Right atrium auricular region (tissue), 2 donors: Measurements from ENCODE around the gene ROBO4. TPM values are rescaled to one million over a fixed set of nuclear protein-coding genes. Genes with fewer than 3 reads are reported as not detected.

Source experiments
- DNase-seq: peaks from one replicate; pipeline ENCODE4 v3.0.0-alpha.2; 2019; ENCODE audit warnings: low spot score
- H3K27ac ChIP-seq, 2 donors: fragments of 200-600 bp; sonication (generic); 1 replicate in 1 of 2; 2 replicates in 1 of 2; pipeline ENCODE4 v1.5.1; 2016 to 2019
- H3K27me3 ChIP-seq, 2 donors: fragments of 200-600 bp; sonication (generic); one replicate each; pipeline versions ENCODE4 v1.5.1 to v1.6.0; 2017 to 2019
- H3K36me3 ChIP-seq: fragments of 200-600 bp; sonication (generic); one replicate; pipeline ENCODE4 v1.5.1; 2016
- H3K4me1 ChIP-seq, 2 donors: fragments of 200-600 bp; sonication (generic); one replicate each; pipeline versions ENCODE4 v1.5.1 to v1.6.0; 2017 to 2019
- H3K4me3 ChIP-seq, 2 donors: fragments of 200-600 bp; sonication (generic); 1 replicate in 1 of 2; 2 replicates in 1 of 2; pipeline ENCODE4 v1.5.1; 2017 to 2019; ENCODE audit warnings: mild to moderate bottlenecking in 1 of 2, moderate library complexity in 1 of 2
- H3K9me3 ChIP-seq, 2 donors: fragments of 200-600 bp; sonication (generic); one replicate each; pipeline ENCODE4 v1.5.1; 2019
- CTCF ChIP-seq, 2 donors: fragments of 200-600 bp; sonication (generic); IDR thresholded peaks; one replicate each; pipeline ENCODE4 v1.5.1; 2019; ENCODE audit warnings: antibody characterized with exemption in 2 of 2
- total RNA-seq, 2 donors: library from RNA; depleted of rRNA; stranded (reverse); fragments of >200 nt; gene quantifications; one replicate each; pipeline ENCODE4 v1.1.0, GENCODE V29; 2016

The ROBO4 gene
- total RNA-seq, 2 donors from 2014 or later: 16.2 to 21.6 TPM

DNA sequence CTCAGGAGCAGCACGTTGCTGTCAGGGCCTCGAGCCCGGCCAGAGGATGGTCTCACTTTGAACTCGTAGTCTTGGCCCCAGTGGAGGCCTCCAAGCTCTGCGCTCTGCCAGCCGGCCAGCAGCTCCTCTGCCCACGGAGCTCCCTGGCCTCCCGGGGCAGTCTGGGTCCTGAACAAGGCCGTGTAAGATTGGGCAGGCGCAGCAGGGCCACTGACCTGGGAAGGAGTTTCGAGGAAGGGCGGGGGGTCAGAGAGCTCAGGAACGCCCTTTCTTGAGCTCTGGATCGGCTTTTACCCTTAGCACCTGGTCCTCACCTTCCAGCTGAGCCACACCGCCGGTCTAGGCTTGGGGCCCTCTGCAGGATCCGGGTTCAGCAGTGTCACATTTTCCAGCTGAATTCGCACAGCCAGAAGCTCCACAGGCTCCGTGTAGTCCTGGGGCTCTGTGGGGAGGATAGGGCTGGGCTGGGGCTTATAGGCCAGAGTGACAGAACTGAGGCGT is 2.1 kb downstream of the ROBO4 start:
- no peaks in the 10 kb centered on the region for H3K27me3 ChIP-seq
- peak overlapping the region; percentile 73 to 81 for H3K27ac ChIP-seq
- H3K36me3 ChIP-seq: peaks cover 5% of the 10 kb centered on the region
- H3K9me3 ChIP-seq: no peaks in the 10 kb centered on the region
- H3K4me3 ChIP-seq: peak overlapping the region; percentile 37 to 48
- no peak for DNase-seq
- no peak for TF ChIP-seq CTCF (IDR thresholded peaks at IDR 0.05)
- peaks cover 0 to 85% of the 10 kb centered on the region in 2 donors for H3K4me1 ChIP-seq

DNA sequence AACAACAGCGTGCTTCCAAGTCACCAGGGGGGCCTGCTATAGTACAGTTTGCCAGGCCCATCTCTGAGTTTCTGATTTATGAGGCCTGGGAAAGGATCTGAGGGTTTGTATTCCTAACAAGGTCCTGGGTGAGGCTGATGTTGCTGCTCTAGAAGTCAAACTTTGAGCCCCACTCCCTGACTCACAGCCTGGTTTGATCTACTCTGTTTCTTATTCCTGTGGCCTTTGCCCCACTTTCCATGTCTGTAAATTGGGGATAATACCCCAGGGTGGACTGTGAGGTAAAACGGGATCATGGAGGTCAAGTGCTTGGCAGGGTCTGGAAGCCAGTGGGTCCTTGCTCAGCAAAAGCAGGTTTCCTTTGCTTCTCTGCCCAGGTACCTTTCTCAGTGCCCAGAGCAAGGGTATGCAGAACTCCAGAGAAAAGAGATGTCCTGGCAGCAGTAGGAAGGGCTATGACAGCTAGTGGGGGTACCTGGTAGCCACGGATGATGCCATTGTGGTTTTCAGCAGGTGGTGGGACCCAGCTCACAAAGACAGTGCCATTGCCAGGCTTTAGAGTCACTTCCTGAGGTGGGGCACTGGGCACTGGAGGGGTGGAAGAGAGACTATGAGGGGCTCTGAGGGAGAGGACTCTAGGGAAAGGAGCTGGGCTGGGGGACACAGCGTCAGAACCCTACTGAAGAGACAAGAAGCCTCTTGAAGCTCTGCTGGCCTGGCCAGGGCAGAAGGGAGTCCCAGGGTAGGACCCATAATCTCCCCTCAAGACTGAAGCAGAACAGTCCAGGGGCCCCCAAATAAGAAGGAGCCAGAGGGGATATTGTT is 2.8 kb downstream of the ROBO4 start:
- Histone ChIP-seq H3K27ac (peak overlapping the region; percentile 73 to 81), H3K4me1 (peaks cover 0 to 85% of the 10 kb centered on the region in 2 donors), H3K36me3 (peaks cover 5% of the 10 kb centered on the region), H3K4me3 (peak overlapping the region in 1 of 2 donors; percentile 48), H3K9me3 (no peaks in the 10 kb centered on the region), H3K27me3 (no peaks in the 10 kb centered on the region)
- no peak for DNase-seq
- TF ChIP-seq CTCF (IDR thresholded peaks at IDR 0.05): no peak

DNA sequence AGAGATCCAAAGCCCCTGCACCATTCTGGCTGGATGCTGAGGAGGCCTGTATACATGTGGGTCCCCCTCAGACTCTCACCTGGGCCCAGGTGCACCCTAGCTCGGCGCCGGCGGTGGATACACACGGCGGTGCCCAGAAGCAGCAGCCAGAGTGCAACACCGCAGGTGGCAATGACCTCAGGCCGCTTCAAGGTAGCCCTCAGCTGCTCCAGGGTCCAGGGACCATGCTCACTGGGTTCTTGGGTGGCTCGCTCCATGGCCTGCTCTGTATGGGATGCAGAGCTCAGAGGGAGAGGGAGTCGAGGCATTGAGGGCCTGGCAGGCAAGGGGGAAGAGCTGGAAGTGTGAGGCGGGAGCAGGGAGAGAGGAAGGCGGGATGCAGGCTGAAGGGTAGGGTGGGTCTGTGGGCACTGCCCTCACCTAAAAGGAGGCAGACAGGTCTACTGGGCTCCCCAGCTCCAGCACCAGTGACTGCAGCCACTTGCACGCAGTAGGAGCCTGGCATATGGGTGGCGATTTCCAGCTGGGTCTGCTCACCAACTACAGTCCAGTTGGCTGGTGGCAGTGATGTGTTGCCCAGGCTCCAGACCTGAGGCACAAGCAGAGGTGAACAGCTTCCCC is 3.8 kb downstream of the ROBO4 start:
- Histone ChIP-seq H3K27ac (peak overlapping the region in 1 of 2 donors; percentile 3), H3K4me1 (peaks cover 0 to 83% of the 10 kb centered on the region in 2 donors), H3K36me3 (peaks cover 5% of the 10 kb centered on the region), H3K27me3 (no peaks in the 10 kb centered on the region), H3K9me3 (no peaks in the 10 kb centered on the region), H3K4me3 (no peak overlapping the region)
- no peak for TF ChIP-seq CTCF (IDR thresholded peaks at IDR 0.05)
- DNase-seq: peak; percentile 30

DNA sequence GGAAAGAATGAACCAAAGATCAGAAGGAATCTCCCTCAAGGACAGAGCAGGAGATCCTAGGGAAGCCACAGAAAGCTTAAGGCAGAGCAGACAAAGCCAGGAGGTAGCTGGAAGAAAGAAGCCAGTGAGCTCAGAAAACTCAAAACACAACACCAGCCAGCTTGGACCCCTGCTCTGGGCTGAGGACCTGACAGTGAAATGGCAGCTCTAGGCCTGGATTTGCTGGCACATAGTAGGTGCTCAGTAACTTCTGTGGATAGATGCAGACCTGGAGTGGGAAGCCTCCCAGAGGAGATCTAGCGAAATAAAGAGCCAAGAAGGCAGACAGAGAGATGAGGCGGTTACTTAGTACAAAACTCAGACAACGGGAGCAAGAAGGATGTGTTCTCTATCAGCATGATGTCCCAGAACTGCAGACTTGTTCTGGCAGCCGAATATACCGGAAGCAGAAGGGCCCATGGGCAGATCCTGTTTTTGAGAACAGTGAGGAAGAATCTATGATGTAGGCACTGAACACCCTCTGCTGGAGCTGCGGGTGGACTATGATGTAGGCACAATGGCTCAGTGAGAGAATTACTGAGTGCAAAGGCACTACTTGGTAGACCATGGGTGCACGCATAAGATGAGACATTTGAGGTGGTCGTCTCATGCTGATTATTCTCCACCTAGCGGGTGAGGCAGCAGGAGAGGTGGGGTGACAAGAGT is 4.8 kb downstream of the ROBO4 start:
- peak; percentile 59 for DNase-seq
- TF ChIP-seq CTCF (IDR thresholded peaks at IDR 0.05): no peak
- H3K36me3 ChIP-seq: peaks cover 5% of the 10 kb centered on the region

DNA sequence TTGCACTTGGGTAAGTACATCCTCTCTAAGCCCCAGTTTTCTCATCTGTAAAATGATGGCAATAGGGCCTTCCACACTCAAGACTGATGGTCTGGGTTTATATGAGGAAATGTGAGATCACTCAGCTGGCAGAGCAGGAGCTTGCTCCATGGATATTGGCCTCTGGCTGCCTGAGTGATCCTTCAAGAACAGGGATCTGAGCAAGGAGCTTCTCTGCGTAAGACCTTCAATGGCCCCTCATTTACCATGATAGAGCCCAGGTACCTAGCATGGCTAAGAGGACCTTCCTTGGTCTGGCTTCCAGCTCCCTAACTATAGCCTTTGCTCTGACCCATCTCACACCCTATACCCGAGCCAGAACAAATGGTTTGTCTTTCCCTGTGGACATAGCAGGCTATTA is 5.5 kb downstream of the ROBO4 start:
- no peaks in the 10 kb centered on the region for H3K27me3 ChIP-seq
- no peaks in the 10 kb centered on the region for H3K9me3 ChIP-seq
- H3K4me1 ChIP-seq: peaks cover 0 to 70% of the 10 kb centered on the region in 2 donors
- H3K4me3 ChIP-seq: no peak overlapping the region
- H3K36me3 ChIP-seq: peaks cover 5% of the 10 kb centered on the region
- H3K27ac ChIP-seq: peak overlapping the region; percentile 6 to 55
- peak; percentile 59 for DNase-seq
- TF ChIP-seq CTCF (IDR thresholded peaks at IDR 0.05): no peak

More for the DNA sequence above, 4.8 kb downstream of the ROBO4 start:
- H3K4me3 ChIP-seq: no peak overlapping the region
- no peaks in the 10 kb centered on the region for H3K9me3 ChIP-seq
- peaks cover 0 to 77% of the 10 kb centered on the region in 2 donors for H3K4me1 ChIP-seq
- H3K27ac ChIP-seq: peak overlapping the region; percentile 3 to 55
- no peaks in the 10 kb centered on the region for H3K27me3 ChIP-seq
